Panc1 (cell line): ENCODE data around the gene ERC2. TPM values are rescaled to one million over a fixed set of nuclear protein-coding genes. Genes with fewer than 3 reads are reported as not detected.

Experiments
- ATAC-seq: fragments of 200-7000 bp; cut with Tn5 transposase; 2 replicates; pipeline ENCODE4 v1.9.1; 2020; ENCODE audit warnings: mild to moderate bottlenecking, moderate library complexity
- BruUV-seq: library from RNA; stranded (reverse); fragments of 400-500 nt; replicated peaks from 2 replicates; lab custom pipeline; 2021; lab: Mats Ljungman, UMichigan
- CTCF ChIA-PET: fragments of 300-600 bp; sonication (Branson Sonifier 250); formaldehyde crosslinking; loops from one replicate; lab custom pipeline; 2022; ENCODE audit warnings: antibody characterized with exemption; lab: Charles Lee
- POLR2A ChIA-PET: fragments of 300-600 bp; sonication (Branson Sonifier 250); formaldehyde crosslinking; loops from one replicate; lab custom pipeline; 2022; ENCODE audit warnings: antibody characterized with exemption; lab: Charles Lee
- DNase-seq: peaks from one replicate; pipeline ENCODE4 v3.0.0-alpha.2; 2010; ENCODE audit warnings: low read depth, low spot score
- H3K27ac ChIP-seq: 2 replicates; pipeline ENCODE4 v1.5.1; 2011; ENCODE audit warnings: mild to moderate bottlenecking, low read length, inconsistent platforms
- H3K27me3 ChIP-seq: fragments of 200-500 bp; sonication (Bioruptor generic); 2 replicates; pipeline ENCODE4 v1.6.0; 2014; ENCODE audit warnings: low read length, inconsistent platforms; ENCODE audit not compliant: control insufficient read depth, insufficient read depth
- H3K36me3 ChIP-seq: fragments of 200-500 bp; sonication (Bioruptor generic); 2 replicates; pipeline ENCODE4 v1.5.1; 2014; ENCODE audit warnings: inconsistent platforms, mild to moderate bottlenecking, low read length, moderate library complexity; ENCODE audit not compliant: control insufficient read depth, insufficient read depth
- H3K4me1 ChIP-seq: 2 replicates; pipeline ENCODE4 v1.5.1; 2011; ENCODE audit warnings: inconsistent platforms, mild to moderate bottlenecking, low read length, moderate library complexity; ENCODE audit not compliant: control insufficient read depth, insufficient read depth
- H3K4me3 ChIP-seq, 2 experiments: 2 replicates each; pipeline ENCODE4 v1.5.1; 2011 to 2012; ENCODE audit warnings: low read depth in 2 of 2, low read length in 2 of 2, mild to moderate bottlenecking in 2 of 2, inconsistent platforms in 1 of 2, moderate library complexity in 1 of 2
- H3K9me3 ChIP-seq: fragments of 200-500 bp; sonication (Bioruptor generic); 2 replicates; pipeline ENCODE4 v1.5.1; 2014; ENCODE audit warnings: low read depth, mild to moderate bottlenecking, inconsistent platforms, low read length, moderate library complexity; ENCODE audit not compliant: control insufficient read depth, insufficient read depth
- POLR2AphosphoS5 ChIP-seq: IDR thresholded peaks from 2 replicates; pipeline ENCODE4 v1.6.1; 2012; ENCODE audit warnings: mild to moderate bottlenecking, low read depth, low read length, moderate library complexity
- SIN3A ChIP-seq: IDR thresholded peaks from 2 replicates; pipeline ENCODE4 v1.6.1; 2012; ENCODE audit warnings: low read depth, mild to moderate bottlenecking, low read length, moderate library complexity, borderline replicate concordance; ENCODE audit not compliant: insufficient read depth
- TCF7L2 ChIP-seq: IDR thresholded peaks from 2 replicates; pipeline ENCODE4 v1.6.1; 2011; ENCODE audit warnings: mild to moderate bottlenecking, low read depth, low read length, inconsistent platforms
- in situ Hi-C: cut with HindIII; loops from 2 replicates; pipeline ENCODE4 v1.10.0; 2016; ENCODE audit warnings: low sequenced_read_pairs, low pct_unique_long_range_greater_than_20kb
- intact Hi-C: fragments of 100-400 bp; cut with micrococcal nuclease; formaldehyde crosslinking; loops from one replicate; pipeline ENCODE4 v1.10.0; 2022; ENCODE audit not compliant: unreplicated experiment
- total RNA-seq: library from RNA; stranded (reverse); gene quantifications from one replicate; pipeline ENCODE4 v1.2.1, GENCODE V29; 2021; ENCODE audit not compliant: unreplicated experiment
- TF ChIP-seq, protein P1 (sequence below): fragments of 450-650 bp; IDR thresholded peaks from 2 replicates; pipeline ENCODE4 v1.5.1; 2017; ENCODE audit warnings: mild to moderate bottlenecking
- TF ChIP-seq, protein P2 (sequence below), 2 experiments: IDR thresholded peaks; 2 replicates each; pipeline ENCODE4 v1.6.1; 2011 to 2012; ENCODE audit warnings: low read depth in 2 of 2, control low read depth in 1 of 2, low read length in 1 of 2, mild to moderate bottlenecking in 1 of 2, moderate library complexity in 1 of 2; ENCODE audit not compliant: insufficient read depth in 1 of 2

ERC2 gene
- total RNA-seq, 1 experiment from 2014 or later, result 0.33 TPM

GRCh38 chr3:56275120-56275519, 193.1 kb downstream of the ERC2 start:
- no peak for ATAC-seq
- DNase-seq, result no peak
- ChIA-PET POLR2A (no interaction called here), CTCF (no interaction called here)
- no TSS peak for BruUV-seq
- no peak overlapping the region for H3K4me3 ChIP-seq
- H3K27me3 ChIP-seq, result no peaks in the 10 kb centered on the region
- TF ChIP-seq, protein P1, sequence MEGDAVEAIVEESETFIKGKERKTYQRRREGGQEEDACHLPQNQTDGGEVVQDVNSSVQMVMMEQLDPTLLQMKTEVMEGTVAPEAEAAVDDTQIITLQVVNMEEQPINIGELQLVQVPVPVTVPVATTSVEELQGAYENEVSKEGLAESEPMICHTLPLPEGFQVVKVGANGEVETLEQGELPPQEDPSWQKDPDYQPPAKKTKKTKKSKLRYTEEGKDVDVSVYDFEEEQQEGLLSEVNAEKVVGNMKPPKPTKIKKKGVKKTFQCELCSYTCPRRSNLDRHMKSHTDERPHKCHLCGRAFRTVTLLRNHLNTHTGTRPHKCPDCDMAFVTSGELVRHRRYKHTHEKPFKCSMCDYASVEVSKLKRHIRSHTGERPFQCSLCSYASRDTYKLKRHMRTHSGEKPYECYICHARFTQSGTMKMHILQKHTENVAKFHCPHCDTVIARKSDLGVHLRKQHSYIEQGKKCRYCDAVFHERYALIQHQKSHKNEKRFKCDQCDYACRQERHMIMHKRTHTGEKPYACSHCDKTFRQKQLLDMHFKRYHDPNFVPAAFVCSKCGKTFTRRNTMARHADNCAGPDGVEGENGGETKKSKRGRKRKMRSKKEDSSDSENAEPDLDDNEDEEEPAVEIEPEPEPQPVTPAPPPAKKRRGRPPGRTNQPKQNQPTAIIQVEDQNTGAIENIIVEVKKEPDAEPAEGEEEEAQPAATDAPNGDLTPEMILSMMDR, result no peak
- TF ChIP-seq, protein P2, sequence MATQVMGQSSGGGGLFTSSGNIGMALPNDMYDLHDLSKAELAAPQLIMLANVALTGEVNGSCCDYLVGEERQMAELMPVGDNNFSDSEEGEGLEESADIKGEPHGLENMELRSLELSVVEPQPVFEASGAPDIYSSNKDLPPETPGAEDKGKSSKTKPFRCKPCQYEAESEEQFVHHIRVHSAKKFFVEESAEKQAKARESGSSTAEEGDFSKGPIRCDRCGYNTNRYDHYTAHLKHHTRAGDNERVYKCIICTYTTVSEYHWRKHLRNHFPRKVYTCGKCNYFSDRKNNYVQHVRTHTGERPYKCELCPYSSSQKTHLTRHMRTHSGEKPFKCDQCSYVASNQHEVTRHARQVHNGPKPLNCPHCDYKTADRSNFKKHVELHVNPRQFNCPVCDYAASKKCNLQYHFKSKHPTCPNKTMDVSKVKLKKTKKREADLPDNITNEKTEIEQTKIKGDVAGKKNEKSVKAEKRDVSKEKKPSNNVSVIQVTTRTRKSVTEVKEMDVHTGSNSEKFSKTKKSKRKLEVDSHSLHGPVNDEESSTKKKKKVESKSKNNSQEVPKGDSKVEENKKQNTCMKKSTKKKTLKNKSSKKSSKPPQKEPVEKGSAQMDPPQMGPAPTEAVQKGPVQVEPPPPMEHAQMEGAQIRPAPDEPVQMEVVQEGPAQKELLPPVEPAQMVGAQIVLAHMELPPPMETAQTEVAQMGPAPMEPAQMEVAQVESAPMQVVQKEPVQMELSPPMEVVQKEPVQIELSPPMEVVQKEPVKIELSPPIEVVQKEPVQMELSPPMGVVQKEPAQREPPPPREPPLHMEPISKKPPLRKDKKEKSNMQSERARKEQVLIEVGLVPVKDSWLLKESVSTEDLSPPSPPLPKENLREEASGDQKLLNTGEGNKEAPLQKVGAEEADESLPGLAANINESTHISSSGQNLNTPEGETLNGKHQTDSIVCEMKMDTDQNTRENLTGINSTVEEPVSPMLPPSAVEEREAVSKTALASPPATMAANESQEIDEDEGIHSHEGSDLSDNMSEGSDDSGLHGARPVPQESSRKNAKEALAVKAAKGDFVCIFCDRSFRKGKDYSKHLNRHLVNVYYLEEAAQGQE (IDR thresholded peaks at IDR 0.05; ENCODE audit: insufficient read depth in 1 of 2, low read depth in 2 of 2, low read length in 1 of 2), result no peak
- no peaks in the 10 kb centered on the region for H3K4me1 ChIP-seq
- no peaks in the 10 kb centered on the region for H3K36me3 ChIP-seq
- in situ Hi-C loops (no loop called here), intact Hi-C loops (no loop called here)
- no peak overlapping the region for H3K27ac ChIP-seq
- H3K9me3 ChIP-seq, result no peaks in the 10 kb centered on the region

DNA sequence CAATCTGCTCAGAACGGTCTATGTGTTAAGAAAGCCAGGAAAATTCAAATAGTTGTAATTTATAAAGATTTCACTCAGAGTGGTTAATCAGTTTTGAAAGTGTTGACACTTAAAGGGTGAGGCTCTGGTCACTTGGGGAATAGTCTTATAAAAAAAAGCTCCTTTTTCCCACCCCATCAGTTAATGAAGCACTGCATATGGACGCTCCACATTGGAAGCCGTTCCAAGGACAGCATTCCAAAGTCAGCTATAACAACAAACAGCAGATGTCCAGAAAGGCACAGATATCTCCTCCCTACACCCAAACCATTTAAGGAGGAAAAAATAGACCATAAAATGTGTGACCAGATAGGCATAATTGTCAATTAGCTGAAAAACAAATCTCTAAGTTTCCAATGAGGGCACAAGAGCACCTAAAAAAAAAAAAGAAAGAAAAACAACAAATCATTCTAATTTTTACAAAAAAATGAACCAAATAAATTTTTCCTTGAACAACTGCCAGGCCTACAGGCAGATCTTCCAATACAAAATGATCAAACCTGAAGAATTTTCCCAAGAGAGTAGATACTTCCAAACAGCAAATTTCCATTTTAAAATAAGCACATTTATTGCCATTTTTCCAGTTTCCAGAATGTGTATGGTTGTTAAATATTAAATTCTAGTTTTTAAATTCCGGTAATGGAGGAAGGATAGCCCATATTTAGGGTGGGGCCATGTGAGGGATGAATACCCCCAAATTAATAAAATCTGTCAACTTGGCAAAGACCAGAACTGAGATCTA, 198.3 kb downstream of the ERC2 start:
- in situ Hi-C loops, result no loop called here
- Histone ChIP-seq H3K9me3 (no peaks in the 10 kb centered on the region), H3K4me1 (no peaks in the 10 kb centered on the region), H3K4me3 (no peak overlapping the region), H3K27ac (no peak overlapping the region), H3K36me3 (no peaks in the 10 kb centered on the region), H3K27me3 (peaks cover 2% of the 10 kb centered on the region)
- intact Hi-C loops, result no loop called here
- POLR2A ChIA-PET, result no interaction called here
- TF ChIP-seq TCF7L2 (no peak), SIN3A (no peak), POLR2AphosphoS5 (no peak)
- TF ChIP-seq, protein P2 (IDR thresholded peaks at IDR 0.05; ENCODE audit: insufficient read depth in 1 of 2, low read depth in 2 of 2, low read length in 1 of 2), result no peak
- TF ChIP-seq, protein P1, result no peak
- CTCF ChIA-PET, result no interaction called here
- BruUV-seq, result no TSS peak
- ATAC-seq, result no peak
- no peak for DNase-seq
